NK-92 (cell line): ENCODE measurements around the gene B3GLCT.
"Not testable (repeated sequence)": the region's sequence is repeated elsewhere in the genome, so short reads cannot be mapped to it uniquely, and the experiment has no call there.

Experiments used
- DNase-seq: peaks from one replicate; lab custom pipeline; 2025; ENCODE audit not compliant: unreplicated experiment; lab: John Stamatoyannopoulos, UW

B3GLCT gene

GRCh38 chr13:31339616-31340015 is 139.8 kb downstream of the B3GLCT start:
- DNase-seq = not testable (repeated sequence)

GRCh38 chr13:31340848-31341247 is 141.1 kb downstream of the B3GLCT start:
- not testable (repeated sequence) for DNase-seq

GRCh38 chr13:31346891-31347290 is 147.1 kb downstream of the B3GLCT start:
- DNase-seq = no peak

- no peak for DNase-seq
These were observed 149.4 kb downstream of the B3GLCT start for GRCh38 chr13:31349156-31349555.

GRCh38 chr13:31350560-31350959 is 150.8 kb downstream of the B3GLCT start:
- no peak for DNase-seq

- no peak for DNase-seq
These were observed 151.6 kb downstream of the B3GLCT start for GRCh38 chr13:31351376-31351775.

GRCh38 chr13:31352467-31352866 is 152.7 kb downstream of the B3GLCT start:
- DNase-seq = no peak

- no peak for DNase-seq
These were observed 155.2 kb downstream of the B3GLCT start for GRCh38 chr13:31355001-31355400.

- DNase-seq = no peak
These were observed 157.2 kb downstream of the B3GLCT start for GRCh38 chr13:31356991-31357390.

- no peak for DNase-seq
These were observed 157.8 kb downstream of the B3GLCT start for GRCh38 chr13:31357581-31357980.

- no peak for DNase-seq
These were observed 161.9 kb downstream of the B3GLCT start for GRCh38 chr13:31361673-31362072.

- no peak for DNase-seq
These were observed 165.9 kb downstream of the B3GLCT start for GRCh38 chr13:31365630-31366029.

- no peak for DNase-seq
These were observed 167.6 kb downstream of the B3GLCT start for GRCh38 chr13:31367410-31367809.

GRCh38 chr13:31369213-31369612 is 169.4 kb downstream of the B3GLCT start:
- no peak for DNase-seq

GRCh38 chr13:31372454-31372853 is 172.7 kb downstream of the B3GLCT start:
- DNase-seq = no peak

GRCh38 chr13:31374682-31375081 is 174.9 kb downstream of the B3GLCT start:
- no peak for DNase-seq

GRCh38 chr13:31377946-31378345 is 178.2 kb downstream of the B3GLCT start:
- DNase-seq = no peak

GRCh38 chr13:31380715-31381114 is 180.9 kb downstream of the B3GLCT start:
- DNase-seq = no peak
